Measurements from ENCODE around the gene CCDC174.

- TF ChIP-seq FOXA1 (IDR thresholded peaks at IDR 0.05) (no peak), ELF4 (IDR thresholded peaks at IDR 0.05) (no peak), ZNF384 (IDR thresholded peaks at IDR 0.05) (no peak), BHLHE40 (IDR thresholded peaks at IDR 0.05; ENCODE audit: borderline replicate concordance) (no peak), SUZ12 (IDR thresholded peaks at IDR 0.05) (no peak), LEF1 (IDR thresholded peaks at IDR 0.05; ENCODE audit: borderline replicate concordance) (no peak), FOXM1 (IDR thresholded peaks at IDR 0.05; ENCODE audit: borderline replicate concordance) (no peak), TARDBP (IDR thresholded peaks at IDR 0.05) (no peak), ARNT (IDR thresholded peaks at IDR 0.05) (no peak), CTBP1 (IDR thresholded peaks at IDR 0.05; ENCODE audit: borderline replicate concordance) (no peak), SP1 (IDR thresholded peaks at IDR 0.05) (no peak)
Observed at GRCh38 chr3:14689247-14689980, 37.9 kb downstream of the CCDC174 start.
